Bronchial epithelial cell (primary cell): ENCODE data around the gene FKBP2. TPM values are rescaled to one million over a fixed set of nuclear protein-coding genes. Genes with fewer than 3 reads are reported as not detected.

Experiments
- DNase-seq: peaks from one replicate; pipeline ENCODE4 v3.0.0-alpha.2; 2010; ENCODE audit warnings: low read depth
- FAIRE-seq: peaks from 2 replicates; lab custom pipeline; 2011; peaks lifted over from hg19 to GRCh38; lab: Jason Lieb, UNC
- H3K27me3 ChIP-seq: 2 replicates; pipeline ENCODE4 v1.5.1; 2011; ENCODE audit warnings: low read length; ENCODE audit not compliant: control insufficient read depth, insufficient read depth
- H3K36me3 ChIP-seq: 2 replicates; pipeline ENCODE4 v1.5.1; 2011; ENCODE audit warnings: low read length; ENCODE audit not compliant: control insufficient read depth, insufficient read depth
- H3K4me3 ChIP-seq: 2 replicates; pipeline ENCODE4 v1.5.1; 2011; ENCODE audit warnings: mild to moderate bottlenecking, low read depth, low read length, control low read depth
- total RNA-seq: library from RNA; depleted of rRNA; stranded (reverse); fragments of >200 nt; gene quantifications from 2 replicates; pipeline ENCODE4 v1.2.1, GENCODE V29; 2014
- TF ChIP-seq, protein P1 (sequence below): IDR thresholded peaks from 2 replicates; pipeline ENCODE4 v1.5.1; 2011; ENCODE audit warnings: mild to moderate bottlenecking, moderate library complexity, low read length, control low read depth, inconsistent platforms; ENCODE audit not compliant: insufficient read depth, severe bottlenecking

The FKBP2 gene
- total RNA-seq, 1 donor from 2014 or later: 45.0 TPM

DNA sequence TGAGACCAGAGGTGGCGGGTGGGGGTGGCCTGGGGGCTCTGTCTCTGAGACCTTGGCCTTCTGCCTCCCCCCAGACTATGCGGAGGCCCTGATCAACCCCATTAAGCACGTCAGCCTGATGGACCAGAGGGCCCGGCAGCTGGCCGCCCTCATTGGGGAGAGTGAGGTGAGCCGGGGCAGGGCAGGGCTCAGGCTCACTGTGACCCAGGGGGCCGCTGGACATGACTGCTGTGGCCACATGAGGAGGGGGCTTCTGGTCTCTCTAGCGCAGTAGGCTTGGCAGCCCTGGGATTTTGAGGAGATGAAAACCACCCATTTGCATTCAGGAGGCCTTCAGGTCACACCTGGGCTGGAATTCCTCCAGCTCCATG lies 23.0 kb downstream of the FKBP2 start:
- DNase-seq (no peak), FAIRE-seq (no peak)
- TF ChIP-seq, protein P1, sequence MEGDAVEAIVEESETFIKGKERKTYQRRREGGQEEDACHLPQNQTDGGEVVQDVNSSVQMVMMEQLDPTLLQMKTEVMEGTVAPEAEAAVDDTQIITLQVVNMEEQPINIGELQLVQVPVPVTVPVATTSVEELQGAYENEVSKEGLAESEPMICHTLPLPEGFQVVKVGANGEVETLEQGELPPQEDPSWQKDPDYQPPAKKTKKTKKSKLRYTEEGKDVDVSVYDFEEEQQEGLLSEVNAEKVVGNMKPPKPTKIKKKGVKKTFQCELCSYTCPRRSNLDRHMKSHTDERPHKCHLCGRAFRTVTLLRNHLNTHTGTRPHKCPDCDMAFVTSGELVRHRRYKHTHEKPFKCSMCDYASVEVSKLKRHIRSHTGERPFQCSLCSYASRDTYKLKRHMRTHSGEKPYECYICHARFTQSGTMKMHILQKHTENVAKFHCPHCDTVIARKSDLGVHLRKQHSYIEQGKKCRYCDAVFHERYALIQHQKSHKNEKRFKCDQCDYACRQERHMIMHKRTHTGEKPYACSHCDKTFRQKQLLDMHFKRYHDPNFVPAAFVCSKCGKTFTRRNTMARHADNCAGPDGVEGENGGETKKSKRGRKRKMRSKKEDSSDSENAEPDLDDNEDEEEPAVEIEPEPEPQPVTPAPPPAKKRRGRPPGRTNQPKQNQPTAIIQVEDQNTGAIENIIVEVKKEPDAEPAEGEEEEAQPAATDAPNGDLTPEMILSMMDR: no peak
- peaks cover 56% of the 10 kb centered on the region for H3K36me3 ChIP-seq
- H3K27me3 ChIP-seq: no peaks in the 10 kb centered on the region
- no peak overlapping the region for H3K4me3 ChIP-seq

DNA sequence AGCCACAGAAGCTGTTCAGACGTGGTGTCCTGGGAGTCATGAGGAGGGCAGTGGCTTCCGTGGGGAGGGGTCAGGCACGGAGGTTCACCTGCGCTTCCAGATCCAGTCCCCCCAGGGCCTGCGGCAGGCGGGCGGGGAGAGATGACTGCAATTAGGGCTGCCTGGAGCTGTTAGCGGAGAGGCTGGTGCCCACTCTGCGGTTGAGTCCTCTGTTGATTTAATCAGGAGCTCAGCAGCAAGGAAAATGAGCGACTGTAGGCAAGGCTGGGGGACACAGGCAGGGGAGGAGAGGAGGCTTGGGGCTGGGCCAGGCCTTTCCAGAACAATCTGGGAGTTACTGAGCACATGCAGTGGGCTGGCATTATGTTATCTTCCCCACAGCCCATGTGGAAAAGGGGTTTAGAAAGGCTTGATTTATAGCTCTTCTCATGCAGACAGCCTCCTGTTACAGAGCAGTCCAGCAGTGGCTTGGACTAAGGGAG lies 23.5 kb downstream of the FKBP2 start:
- Histone ChIP-seq H3K27me3 (no peaks in the 10 kb centered on the region), H3K36me3 (peaks cover 51% of the 10 kb centered on the region), H3K4me3 (no peak overlapping the region)
- TF ChIP-seq, protein P1: no peak
- no peak for FAIRE-seq
- DNase-seq: no peak

DNA sequence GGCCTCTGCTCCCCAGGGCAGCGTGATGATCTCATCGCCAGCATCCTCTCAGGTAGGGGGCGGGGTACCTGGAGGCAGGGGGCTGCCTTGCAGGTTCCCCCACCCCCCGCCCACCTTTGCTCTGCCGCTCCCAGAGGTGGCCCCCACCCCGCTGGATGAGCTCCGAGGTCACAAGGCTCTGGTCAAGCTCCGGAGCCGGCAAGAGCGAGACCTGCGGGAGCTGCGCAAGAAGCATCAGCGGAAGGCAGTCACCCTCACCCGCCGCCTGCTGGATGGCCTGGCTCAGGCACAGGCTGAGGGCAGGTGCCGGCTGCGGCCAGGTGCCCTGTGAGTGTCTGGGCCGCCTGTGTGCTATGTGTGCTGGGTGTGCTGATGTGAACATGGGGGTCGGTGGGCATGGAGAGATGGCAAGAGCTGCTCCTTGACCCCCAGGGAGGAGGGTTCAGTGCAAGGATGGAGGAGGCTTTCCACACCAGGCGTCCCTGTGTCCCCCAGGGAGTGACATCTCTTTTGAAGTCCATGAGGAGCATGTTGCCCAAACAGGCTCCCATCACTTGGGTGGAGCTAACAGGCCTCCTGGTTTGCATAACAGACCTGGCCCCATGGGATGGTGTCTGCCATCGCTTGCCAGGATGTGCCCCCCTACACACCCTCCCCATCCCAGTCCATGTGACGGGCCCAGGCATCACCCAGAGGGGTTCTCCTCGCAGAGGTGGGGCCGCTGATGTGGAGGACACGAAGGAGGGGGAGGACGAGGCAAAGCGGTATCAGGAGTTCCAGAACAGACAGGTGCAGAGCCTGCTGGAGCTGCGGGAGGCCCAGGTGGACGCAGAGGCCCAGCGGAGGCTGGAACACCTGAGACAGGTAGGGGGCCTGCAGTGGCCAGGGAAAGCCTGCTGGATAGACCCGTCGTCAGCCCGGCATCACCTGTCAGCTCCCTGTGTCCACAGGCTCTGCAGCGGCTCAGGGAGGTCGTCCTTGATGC lies 24.6 kb downstream of the FKBP2 start:
- TF ChIP-seq, protein P1: no peak
- Histone ChIP-seq H3K4me3 (no peak overlapping the region), H3K27me3 (no peaks in the 10 kb centered on the region), H3K36me3 (peaks cover 47% of the 10 kb centered on the region)
- DNase-seq (no peak), FAIRE-seq (no peak)

DNA sequence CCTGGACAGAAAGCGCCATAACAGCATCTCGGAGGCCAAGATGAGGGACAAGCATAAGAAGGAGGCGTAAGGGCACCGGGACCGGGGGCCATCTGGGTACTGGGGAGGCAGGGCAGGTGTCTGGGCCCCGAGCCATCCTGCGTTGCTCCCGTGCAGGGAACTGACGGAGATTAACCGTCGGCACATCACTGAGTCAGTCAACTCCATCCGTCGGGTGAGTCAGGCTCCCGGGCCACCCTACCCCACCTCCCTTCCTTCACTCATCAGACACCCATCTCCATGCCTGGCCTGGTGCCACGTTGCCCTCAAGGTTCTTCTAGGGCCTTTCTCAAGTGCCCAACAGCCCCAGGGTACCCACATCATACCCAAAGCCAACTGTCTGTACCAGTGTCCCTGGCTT lies 25.4 kb downstream of the FKBP2 start:
- DNase-seq (peak; percentile 61), FAIRE-seq (no peak)
- Histone ChIP-seq H3K4me3 (no peak overlapping the region), H3K27me3 (no peaks in the 10 kb centered on the region), H3K36me3 (peaks cover 43% of the 10 kb centered on the region)
- TF ChIP-seq, protein P1: no peak

DNA sequence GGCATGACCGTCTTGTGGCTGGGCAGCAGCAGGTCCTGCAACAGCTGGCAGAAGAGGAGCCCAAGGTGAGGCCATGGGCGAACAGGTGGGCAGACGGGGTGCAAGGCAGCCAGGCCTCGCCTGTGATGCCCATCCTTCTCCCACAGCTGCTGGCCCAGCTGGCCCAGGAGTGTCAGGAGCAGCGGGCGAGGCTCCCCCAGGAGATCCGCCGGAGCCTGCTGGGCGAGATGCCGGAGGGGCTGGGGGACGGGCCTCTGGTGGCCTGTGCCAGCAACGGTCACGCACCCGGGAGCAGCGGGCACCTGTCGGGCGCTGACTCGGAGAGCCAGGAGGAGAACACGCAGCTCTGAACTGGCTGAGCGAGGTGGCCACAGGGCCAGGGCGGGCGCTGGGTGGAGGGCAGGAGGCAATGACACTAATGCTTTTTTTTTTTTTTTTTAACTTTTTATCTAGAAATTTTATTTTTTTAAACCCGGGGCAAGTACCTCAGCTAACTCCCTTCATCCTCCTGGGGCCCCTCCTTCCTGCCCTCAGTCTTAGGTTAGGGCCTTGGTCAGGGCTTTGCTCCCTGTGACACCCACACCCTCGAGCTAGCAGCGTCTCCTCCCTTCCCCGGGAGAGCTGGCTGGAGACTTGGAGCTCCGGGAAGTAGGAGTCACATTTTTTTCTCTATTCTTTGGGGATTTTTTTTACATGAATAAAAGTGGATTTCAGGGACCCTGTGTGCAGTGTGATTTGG lies 26.5 kb downstream of the FKBP2 start:
- no peak for FAIRE-seq
- TF ChIP-seq, protein P1: no peak
- DNase-seq: no peak
- H3K36me3 ChIP-seq: peaks cover 37% of the 10 kb centered on the region
- no peak overlapping the region for H3K4me3 ChIP-seq
- H3K27me3 ChIP-seq: no peaks in the 10 kb centered on the region
